Keratinocyte (primary cell): ENCODE data around the gene SLC4A1AP. TPM values are rescaled to one million over a fixed set of nuclear protein-coding genes. Genes with fewer than 3 reads are reported as not detected.

Experiments
- DNase-seq: peaks from one replicate; pipeline ENCODE4 v3.0.0-alpha.2; 2011; ENCODE audit warnings: low read depth, missing footprints, low spot score
- FAIRE-seq: peaks from 2 replicates; lab custom pipeline; 2011; peaks lifted over from hg19 to GRCh38; lab: Jason Lieb, UNC
- H2AFZ ChIP-seq: 2 replicates; pipeline ENCODE4 v1.6.0; 2012; ENCODE audit warnings: low read length, control low read depth, inconsistent platforms; ENCODE audit not compliant: control insufficient read depth
- H3K27ac ChIP-seq: 2 replicates; pipeline ENCODE4 v1.5.1; 2011; ENCODE audit warnings: low read length; ENCODE audit not compliant: control insufficient read depth, insufficient read depth
- H3K27me3 ChIP-seq: 3 replicates; pipeline ENCODE4 v1.6.0; 2011; ENCODE audit warnings: low read length; ENCODE audit not compliant: control insufficient read depth, insufficient read depth; ENCODE audit errors: extremely low read depth
- H3K36me3 ChIP-seq, 2 experiments: 2 replicates in 1 of 2; 3 replicates in 1 of 2; pipeline ENCODE4 v1.5.1; 2011; ENCODE audit warnings: low read length in 2 of 2, mild to moderate bottlenecking in 1 of 2; ENCODE audit not compliant: control insufficient read depth in 2 of 2, insufficient read depth in 2 of 2; ENCODE audit errors: extremely low read depth in 1 of 2
- H3K4me1 ChIP-seq: 3 replicates; pipeline ENCODE4 v1.5.1; 2011; ENCODE audit warnings: low read length; ENCODE audit not compliant: control insufficient read depth, insufficient read depth; ENCODE audit errors: extremely low read depth
- H3K4me2 ChIP-seq: 3 replicates; pipeline ENCODE4 v1.6.0; 2011; ENCODE audit warnings: low read depth, low read length; ENCODE audit not compliant: control insufficient read depth, insufficient read depth; ENCODE audit errors: extremely low read depth
- H3K4me3 ChIP-seq, 3 experiments: fragments of 200-600 bp in 1 of 3; sonication (generic) in 1 of 3; 2 replicates in 2 of 3; 3 replicates in 1 of 3; pipeline ENCODE4 v1.5.1; 2011 to 2016; ENCODE audit warnings: low read length in 3 of 3, mild to moderate bottlenecking in 3 of 3, control low read depth in 2 of 3, inconsistent platforms in 1 of 3, low read depth in 1 of 3, mixed read lengths in 1 of 3, mixed run types in 1 of 3, moderate library complexity in 1 of 3; ENCODE audit not compliant: control insufficient read depth in 2 of 3, insufficient read depth in 2 of 3; ENCODE audit errors: extremely low read depth in 1 of 3
- H3K79me2 ChIP-seq: 2 replicates; pipeline ENCODE4 v1.6.0; 2012; ENCODE audit warnings: low read length; ENCODE audit not compliant: control insufficient read depth, insufficient read depth
- H3K9ac ChIP-seq: 3 replicates; pipeline ENCODE4 v1.6.0; 2011; ENCODE audit warnings: low read length; ENCODE audit not compliant: control insufficient read depth, insufficient read depth; ENCODE audit errors: extremely low read depth
- H3K9me1 ChIP-seq: 3 replicates; pipeline ENCODE4 v1.6.0; 2011; ENCODE audit warnings: low read length; ENCODE audit not compliant: control insufficient read depth, insufficient read depth; ENCODE audit errors: extremely low read depth
- H3K9me3 ChIP-seq: 2 replicates; pipeline ENCODE4 v1.5.1; 2012; ENCODE audit warnings: low read depth, low read length; ENCODE audit not compliant: control insufficient read depth
- H4K20me1 ChIP-seq: 3 replicates; pipeline ENCODE4 v1.6.0; 2011; ENCODE audit warnings: low read length; ENCODE audit not compliant: control insufficient read depth, insufficient read depth; ENCODE audit errors: extremely low read depth
- CTCF ChIP-seq, 3 experiments: IDR thresholded peaks in 1 of 3; conservative IDR thresholded peaks in 1 of 3; optimal IDR thresholded peaks in 1 of 3; 2 replicates in 2 of 3; 3 replicates in 1 of 3; pipeline versions ENCODE3 to v1.5.1; 2011; ENCODE audit warnings: low read length in 3 of 3, mild to moderate bottlenecking in 3 of 3, moderate library complexity in 2 of 3, control low read depth in 1 of 3, inconsistent platforms in 1 of 3; ENCODE audit not compliant: insufficient read depth in 2 of 3; ENCODE audit errors: extremely low read depth in 1 of 3
- EZH2 ChIP-seq: IDR thresholded peaks from one replicate; pipeline ENCODE4 v1.6.1; 2012; ENCODE audit warnings: inconsistent platforms, mild to moderate bottlenecking, low read length, moderate library complexity
- dilution Hi-C: fragments of 300-500 bp; cut with MboI; formaldehyde crosslinking; loops from one replicate; pipeline ENCODE4 v1.7.0; 2020; ENCODE audit warnings: low sequenced_read_pairs; ENCODE audit not compliant: extremely low pct_ligation_motif_present
- polyA minus RNA-seq, 3 experiments: library from RNA; depleted of rRNA, polyadenylated mRNA; stranded (reverse); fragments of >200 nt; gene quantifications; 1 replicate in 1 of 3; 2 replicates in 1 of 3; 3 replicates in 1 of 3; pipeline ENCODE4 v1.2.3, GENCODE V29; 2011
- polyA plus RNA-seq, 5 experiments: library from polyadenylated mRNA; depleted of rRNA in 3 of 5; stranded (reverse) in 3 of 5; stranded (forward) in 1 of 5; unstranded in 1 of 5; fragments of >200 nt; gene quantifications; 1 replicate in 1 of 5; 2 replicates in 3 of 5; 3 replicates in 1 of 5; pipeline versions ENCODE4 v1.2.1 to v1.2.3, GENCODE V29; 2011 to 2012; ENCODE audit warnings: missing spikeins in 2 of 5, low read depth in 1 of 5, low replicate concordance in 1 of 5

The SLC4A1AP gene
- polyA plus RNA-seq (10.3 to 17.0 TPM (median 13.5 TPM) in 3 replicates), polyA minus RNA-seq (5.0 to 6.8 TPM (median 6.0 TPM) in 3 replicates)
- polyA plus RNA-seq (2011; ENCODE audit: low read depth), result 56.3 TPM
- 12.6 and 15.0 TPM in 2 replicates for polyA plus RNA-seq (2011; cell fraction: cytosol; rRNA removed)
- 20.6 and 27.6 TPM in 2 replicates for polyA plus RNA-seq (2011; cell fraction: nucleus; rRNA removed)
- polyA plus RNA-seq (2012; ENCODE audit: low replicate concordance), result 19.9 and 24.1 TPM in 2 replicates
- polyA minus RNA-seq (2011; cell fraction: cytosol; rRNA and poly(A)+ RNA removed), result 10.7 TPM
- polyA minus RNA-seq (2011; cell fraction: nucleus; rRNA and poly(A)+ RNA removed), result 8.3 and 10.8 TPM in 2 replicates

GRCh38 chr2:27663285-27664153 lies at the start of gene SLC4A1AP, which contains the start of gene SUPT7L:
SLC4A1AP (plus strand) TSS chr2:27663889; CDS start chr2:27663915, 26 bp downstream.
SUPT7L (minus strand) TSS chr2:27663614; CDS start chr2:27662192, 1,422 bp downstream.
- Histone ChIP-seq H3K9ac (peak within 1 kb of the TSS; percentile 96), H3K9me1 (no peaks in the 10 kb centered on the region), H2AFZ (peak within 1 kb of the TSS; percentile 100), H3K27me3 (no peaks in the 10 kb centered on the region), H3K36me3 (peaks cover 16 to 21% of the 10 kb centered on the region in 2 experiments), H3K79me2 (peaks cover 40% of the 10 kb centered on the region), H3K4me1 (peaks cover 19% of the 10 kb centered on the region), H3K4me2 (peak within 1 kb of the TSS; percentile 95), H3K27ac (peak within 1 kb of the TSS; percentile 96), H3K9me3 (no peaks in the 10 kb centered on the region), H4K20me1 (no peaks in the 10 kb centered on the region), H3K4me3 (peak within 1 kb of the TSS; percentile 95 to 97 (median 96))
- DNase-seq (no peak), FAIRE-seq (peak; percentile 77)
- peak in 1 of 3 experiments; percentile 13 for TF ChIP-seq CTCF (optimal IDR thresholded peaks at IDR 0.05 in 1 of 3, IDR thresholded peaks at IDR 0.05 in 1 of 3, conservative IDR thresholded peaks at IDR 0.05 in 1 of 3; ENCODE audit: extremely low read depth in 1 of 3, insufficient read depth in 2 of 3, low read length in 3 of 3)
- no peak for TF ChIP-seq EZH2
- dilution Hi-C loops, result no loop called here

GRCh38 chr2:27613985-27614384 lies 49.7 kb upstream of the SLC4A1AP start:
- no peak overlapping the region for H3K4me2 ChIP-seq
- H3K79me2 ChIP-seq, result no peaks in the 10 kb centered on the region
- no peak overlapping the region for H3K9ac ChIP-seq
- dilution Hi-C loops, result no loop called here
- TF ChIP-seq EZH2 (no peak), CTCF (optimal IDR thresholded peaks at IDR 0.05 in 1 of 3, IDR thresholded peaks at IDR 0.05 in 1 of 3, conservative IDR thresholded peaks at IDR 0.05 in 1 of 3; ENCODE audit: extremely low read depth in 1 of 3, insufficient read depth in 2 of 3, low read length in 3 of 3) (no peak)
- no peak overlapping the region for H2AFZ ChIP-seq
- FAIRE-seq (no peak), DNase-seq (no peak)
- no peaks in the 10 kb centered on the region for H3K4me1 ChIP-seq
- peaks cover 8 to 19% of the 10 kb centered on the region in 2 experiments for H3K36me3 ChIP-seq
- no peaks in the 10 kb centered on the region for H4K20me1 ChIP-seq
- no peak overlapping the region for H3K27ac ChIP-seq
- H3K27me3 ChIP-seq, result no peaks in the 10 kb centered on the region
- no peak overlapping the region for H3K4me3 ChIP-seq
- no peaks in the 10 kb centered on the region for H3K9me1 ChIP-seq
- no peaks in the 10 kb centered on the region for H3K9me3 ChIP-seq
